ENCODE measurements around the gene ERVW-1.

Gene ERVW-1

GRCh38 chr7:92496876-92497275 lies 19.1 kb upstream of the ERVW-1 start:
- Histone ChIP-seq H3K79me2 (ENCODE audit: control insufficient read depth, low read length) (no peaks in the 10 kb centered on the region), H3K36me3 (ENCODE audit: control insufficient read depth, low read length) (peaks cover 44% of the 10 kb centered on the region), H3K27ac (ENCODE audit: low read depth, low read length) (no peak overlapping the region), H3K4me3 (ENCODE audit: low read length) (no peak overlapping the region), H4K20me1 (ENCODE audit: control insufficient read depth, insufficient read depth, low read depth, low read length) (no peaks in the 10 kb centered on the region), H3K4me1 (ENCODE audit: control insufficient read depth, low read length) (no peaks in the 10 kb centered on the region), H3K9me2 (replicated peaks; ENCODE audit: control insufficient read depth, low read length) (no peaks in the 10 kb centered on the region), H3K9me3 (ENCODE audit: control insufficient read depth, insufficient read depth, low read length) (no peaks in the 10 kb centered on the region), H3K27me3 (ENCODE audit: control insufficient read depth, low read length) (no peaks in the 10 kb centered on the region), H3F3A (ENCODE audit: control insufficient read depth, insufficient read depth) (peaks cover under 1% of the 10 kb centered on the region; the same call in 1 of the 2 replicates), H3K4me2 (ENCODE audit: low read length) (no peak overlapping the region)
- TF ChIP-seq EZH2phosphoT487 (IDR thresholded peaks at IDR 0.05; ENCODE audit: borderline replicate concordance, low read length): no peak
- no peak for TF ChIP-seq CTCF (IDR thresholded peaks at IDR 0.05; ENCODE audit: low read depth, low read length, poor library complexity, severe bottlenecking)

- peaks cover 2% of the 10 kb centered on the region; the same call in 1 of the 2 replicates for H3F3A ChIP-seq (ENCODE audit: control insufficient read depth, insufficient read depth)
- no peaks in the 10 kb centered on the region for H3K79me2 ChIP-seq (ENCODE audit: control insufficient read depth, low read length)
- TF ChIP-seq EZH2phosphoT487 (IDR thresholded peaks at IDR 0.05; ENCODE audit: borderline replicate concordance, low read length): no peak
- no peaks in the 10 kb centered on the region for H3K9me2 ChIP-seq (replicated peaks; ENCODE audit: control insufficient read depth, low read length)
- H3K27me3 ChIP-seq (ENCODE audit: control insufficient read depth, low read length): no peaks in the 10 kb centered on the region
- no peak overlapping the region for H3K27ac ChIP-seq (ENCODE audit: low read depth, low read length)
- no peaks in the 10 kb centered on the region for H4K20me1 ChIP-seq (ENCODE audit: control insufficient read depth, insufficient read depth, low read depth, low read length)
- H3K4me1 ChIP-seq (ENCODE audit: control insufficient read depth, low read length): no peaks in the 10 kb centered on the region
- peaks cover 70% of the 10 kb centered on the region for H3K36me3 ChIP-seq (ENCODE audit: control insufficient read depth, low read length)
- H3K9me3 ChIP-seq (ENCODE audit: control insufficient read depth, insufficient read depth, low read length): no peaks in the 10 kb centered on the region
- no peak overlapping the region for H3K4me3 ChIP-seq (ENCODE audit: low read length)
- H3K4me2 ChIP-seq (ENCODE audit: low read length): no peak overlapping the region
Measured at GRCh38 chr7:92489634-92490033, 11.9 kb upstream of the ERVW-1 start.

- Histone ChIP-seq H3K4me1 (ENCODE audit: control insufficient read depth, low read length) (no peaks in the 10 kb centered on the region), H3K36me3 (ENCODE audit: control insufficient read depth, low read length) (peaks cover 63% of the 10 kb centered on the region), H3K27ac (ENCODE audit: low read depth, low read length) (no peak overlapping the region), H3F3A (ENCODE audit: control insufficient read depth, insufficient read depth) (peaks cover 2% of the 10 kb centered on the region; the same call in 1 of the 2 replicates), H4K20me1 (ENCODE audit: control insufficient read depth, insufficient read depth, low read depth, low read length) (no peaks in the 10 kb centered on the region), H3K27me3 (ENCODE audit: control insufficient read depth, low read length) (no peaks in the 10 kb centered on the region), H3K9me3 (ENCODE audit: control insufficient read depth, insufficient read depth, low read length) (no peaks in the 10 kb centered on the region), H3K9me2 (replicated peaks; ENCODE audit: control insufficient read depth, low read length) (no peaks in the 10 kb centered on the region), H3K79me2 (ENCODE audit: control insufficient read depth, low read length) (no peaks in the 10 kb centered on the region), H3K4me2 (ENCODE audit: low read length) (no peak overlapping the region), H3K4me3 (ENCODE audit: low read length) (no peak overlapping the region)
- TF ChIP-seq EZH2phosphoT487 (IDR thresholded peaks at IDR 0.05; ENCODE audit: borderline replicate concordance, low read length): no peak
- TF ChIP-seq CTCF (IDR thresholded peaks at IDR 0.05; ENCODE audit: low read depth, low read length, poor library complexity, severe bottlenecking): no peak
Measured at GRCh38 chr7:92487804-92488203, 10.1 kb upstream of the ERVW-1 start.

GRCh38 chr7:92485974-92486373 lies 8.2 kb upstream of the ERVW-1 start:
- Histone ChIP-seq H3K4me3 (ENCODE audit: low read length) (no peak overlapping the region), H3K27ac (ENCODE audit: low read depth, low read length) (no peak overlapping the region), H3K79me2 (ENCODE audit: control insufficient read depth, low read length) (no peaks in the 10 kb centered on the region), H3K4me2 (ENCODE audit: low read length) (no peak overlapping the region), H3K27me3 (ENCODE audit: control insufficient read depth, low read length) (no peaks in the 10 kb centered on the region), H3K9me3 (ENCODE audit: control insufficient read depth, insufficient read depth, low read length) (no peaks in the 10 kb centered on the region), H3F3A (ENCODE audit: control insufficient read depth, insufficient read depth) (no peaks in the 10 kb centered on the region), H3K9me2 (replicated peaks; ENCODE audit: control insufficient read depth, low read length) (no peaks in the 10 kb centered on the region), H3K4me1 (ENCODE audit: control insufficient read depth, low read length) (no peaks in the 10 kb centered on the region), H4K20me1 (ENCODE audit: control insufficient read depth, insufficient read depth, low read depth, low read length) (no peaks in the 10 kb centered on the region), H3K36me3 (ENCODE audit: control insufficient read depth, low read length) (peaks cover 46% of the 10 kb centered on the region)
- no peak for TF ChIP-seq EZH2phosphoT487 (IDR thresholded peaks at IDR 0.05; ENCODE audit: borderline replicate concordance, low read length)
- TF ChIP-seq CTCF (IDR thresholded peaks at IDR 0.05; ENCODE audit: low read depth, low read length, poor library complexity, severe bottlenecking): no peak
